ENCODE measurements around the gene CNIH3.
"Not testable (repeated sequence)": the region's sequence is repeated elsewhere in the genome, so short reads cannot be mapped to it uniquely, and the experiment has no call there.

Gene CNIH3

DNA sequence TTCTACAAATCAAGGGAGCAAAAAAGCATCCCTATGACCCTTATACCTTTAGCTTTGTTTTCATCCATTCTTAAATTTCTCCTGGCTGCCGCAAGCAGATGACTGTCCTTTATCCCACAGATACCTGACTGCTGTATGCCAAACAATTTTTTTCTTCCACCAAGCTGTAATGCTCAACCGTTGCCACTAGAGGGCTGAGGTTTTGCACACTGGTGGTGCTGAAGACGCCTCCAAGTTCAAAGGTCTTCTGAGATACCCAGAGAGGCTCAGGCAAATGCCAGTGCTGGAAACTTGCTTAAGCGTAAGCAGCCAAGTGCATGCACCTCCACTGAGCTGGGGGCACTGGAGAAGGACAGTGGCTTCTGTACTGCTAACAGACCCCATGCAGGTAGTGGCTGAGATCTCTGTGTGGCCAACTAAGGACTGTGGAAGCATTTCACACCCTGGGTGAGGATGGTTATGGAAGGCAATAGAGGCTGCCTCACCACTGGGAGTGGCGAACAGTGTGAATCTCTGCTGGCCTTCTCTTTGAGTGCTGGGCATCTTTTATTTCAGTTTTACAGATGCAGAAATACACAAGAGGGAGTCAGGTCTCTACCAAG, 28.5 kb downstream of the CNIH3 start:
- peak; percentile 75 for DNase-seq

DNA sequence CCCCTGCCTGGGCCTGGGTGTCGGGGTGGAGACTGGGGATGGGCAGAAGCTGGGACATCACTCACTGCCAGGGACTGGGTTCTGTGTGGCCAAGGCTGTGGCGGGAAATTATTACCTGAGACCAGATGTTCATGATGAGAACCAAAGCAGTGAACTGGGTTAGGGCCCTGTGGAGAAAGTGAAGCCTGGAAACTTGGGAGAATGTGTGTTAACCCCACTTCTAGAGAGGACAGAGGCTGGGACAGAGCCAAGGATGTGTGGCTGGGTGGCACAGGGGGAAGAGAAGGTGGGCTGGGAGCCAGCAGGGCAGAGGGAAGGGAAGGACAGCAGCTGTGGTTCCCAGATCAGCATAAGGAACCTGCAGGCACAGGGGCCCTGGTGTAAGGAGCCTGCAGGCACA, 31.3 kb downstream of the CNIH3 start:
- DNase-seq, result no peak

DNA sequence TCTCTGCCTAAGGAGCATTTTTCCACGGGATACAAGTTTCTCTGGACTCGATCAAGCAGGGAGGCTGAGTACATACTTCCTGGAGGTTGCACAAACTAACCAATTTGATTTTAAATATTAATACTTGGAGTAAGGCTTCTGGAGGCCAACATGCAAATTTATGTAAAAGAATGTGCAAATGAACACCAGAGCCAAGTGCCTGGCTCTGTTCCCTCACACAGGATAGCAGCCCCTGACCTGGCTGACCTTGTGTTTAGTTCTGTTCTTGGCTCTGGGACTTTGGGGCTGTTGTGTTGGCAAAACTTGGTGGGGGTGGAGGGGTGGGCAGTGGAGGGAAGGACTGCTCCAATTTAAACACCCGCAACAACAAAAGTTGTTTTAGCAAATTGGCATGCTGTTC, 34.2 kb downstream of the CNIH3 start:
- no peak for DNase-seq

DNA sequence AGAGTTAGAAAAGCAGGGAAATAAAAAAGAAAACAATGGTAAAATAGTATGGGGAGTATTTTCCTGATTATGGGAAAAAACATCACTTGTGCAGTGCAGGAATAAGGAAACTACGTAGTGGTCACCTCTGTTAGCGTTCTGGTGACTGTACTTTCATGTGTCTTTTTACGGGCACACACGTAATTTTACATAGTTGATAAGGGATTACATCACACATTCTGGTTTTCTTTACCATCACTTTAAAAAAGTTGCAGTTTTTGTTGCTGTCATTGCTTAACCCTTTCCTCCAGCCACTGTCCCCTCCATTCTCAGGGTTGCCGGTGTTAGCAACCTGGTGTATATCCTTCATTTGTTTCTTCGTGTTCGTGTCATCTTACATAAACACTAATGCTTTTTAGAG, 35.1 kb downstream of the CNIH3 start:
- no peak for DNase-seq

DNA sequence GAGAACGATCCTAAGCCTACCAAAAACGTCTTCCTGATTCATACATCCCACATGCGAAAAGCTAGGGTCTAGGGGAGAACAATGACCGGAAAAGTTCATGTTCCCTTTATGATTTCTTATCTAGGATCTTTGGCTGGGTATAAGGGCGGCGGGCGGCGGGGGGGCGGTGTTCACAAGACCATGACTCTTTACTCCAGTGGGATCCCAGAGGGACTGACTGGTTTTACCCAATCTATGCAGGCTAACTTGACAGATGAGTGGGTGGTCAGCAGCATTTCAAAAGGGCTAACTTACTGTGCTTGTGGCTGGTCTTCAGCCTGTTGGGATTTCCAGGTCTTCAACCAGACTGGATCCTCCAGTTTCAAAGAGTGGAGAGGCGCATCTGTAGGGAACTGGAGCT, 40.3 kb downstream of the CNIH3 start:
- DNase-seq, result no peak

DNA sequence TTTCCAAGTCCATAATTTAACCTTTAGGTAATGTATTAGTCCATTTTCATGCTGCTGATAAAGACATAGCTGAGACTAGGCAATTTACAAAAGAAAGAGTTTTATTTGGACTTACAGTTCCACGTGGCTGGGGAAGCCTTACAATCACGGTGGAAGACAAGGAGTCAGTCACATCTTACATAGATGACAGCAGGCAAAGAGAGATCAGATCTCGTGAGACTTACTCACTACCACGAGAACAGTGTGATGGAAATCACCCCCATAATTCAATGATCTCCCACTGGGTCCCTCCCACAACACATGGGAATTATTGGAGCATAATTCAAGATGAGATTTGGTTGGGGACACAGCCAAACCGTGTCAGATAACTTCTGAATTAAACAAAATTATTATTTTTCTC, 44.0 kb downstream of the CNIH3 start:
- DNase-seq, result no peak

DNA sequence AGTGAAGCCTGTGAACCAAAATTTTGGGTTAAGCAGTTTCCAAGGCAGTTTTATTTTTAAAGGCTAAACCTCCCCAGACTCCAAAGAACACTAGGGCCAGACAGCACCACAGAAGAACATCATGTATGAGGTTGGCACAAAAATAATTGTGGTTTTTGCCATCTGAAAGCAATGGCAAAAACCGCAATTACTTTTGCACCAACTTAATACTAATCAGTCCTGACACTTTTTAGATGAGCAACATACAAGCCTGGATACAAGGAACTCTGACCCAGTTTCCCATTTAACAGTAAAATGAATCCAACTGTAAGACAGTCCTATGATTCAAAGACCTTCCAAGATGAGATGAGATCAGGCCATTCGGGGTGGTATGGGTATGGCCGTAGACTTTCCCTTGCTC, 46.8 kb downstream of the CNIH3 start:
- no peak for DNase-seq

DNA sequence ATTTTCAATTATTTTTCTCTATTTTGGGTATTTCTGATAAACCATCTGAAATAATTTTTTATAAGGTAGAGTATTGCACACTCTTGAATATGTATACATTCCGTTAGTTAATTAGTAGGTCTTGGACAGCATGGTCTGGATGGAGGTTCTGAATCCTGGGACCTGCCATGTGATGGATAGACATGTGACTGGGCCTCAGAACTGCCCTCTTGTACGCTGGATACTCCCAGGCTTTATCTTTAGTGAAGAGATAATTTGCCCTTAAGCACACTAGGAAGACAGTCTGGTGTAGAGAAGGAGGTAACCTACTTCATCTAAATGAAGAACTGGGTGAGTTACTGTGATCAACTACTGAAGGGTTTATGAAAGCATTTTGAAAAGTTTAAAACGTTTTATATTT, 48.9 kb downstream of the CNIH3 start:
- no peak for DNase-seq

DNA sequence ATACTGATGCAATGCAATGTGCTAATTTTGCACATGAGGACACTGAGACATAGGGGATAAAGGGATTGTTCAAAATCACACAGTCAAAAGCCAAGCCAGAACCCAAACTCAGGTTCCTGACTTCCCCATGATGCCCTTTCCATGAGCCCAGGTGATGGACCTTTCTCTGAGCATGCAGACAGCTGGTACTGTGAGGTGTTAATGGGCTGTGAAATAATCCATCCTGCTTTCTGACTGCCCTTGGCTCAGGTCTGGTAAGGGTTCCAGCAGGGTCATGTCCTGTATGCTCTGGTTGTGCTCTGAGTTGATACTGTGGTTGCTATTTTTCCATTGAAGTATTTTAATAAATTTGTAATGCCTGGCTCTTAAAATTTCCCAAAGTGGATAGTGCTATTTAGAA, 50.0 kb downstream of the CNIH3 start:
- DNase-seq, result no peak

DNA sequence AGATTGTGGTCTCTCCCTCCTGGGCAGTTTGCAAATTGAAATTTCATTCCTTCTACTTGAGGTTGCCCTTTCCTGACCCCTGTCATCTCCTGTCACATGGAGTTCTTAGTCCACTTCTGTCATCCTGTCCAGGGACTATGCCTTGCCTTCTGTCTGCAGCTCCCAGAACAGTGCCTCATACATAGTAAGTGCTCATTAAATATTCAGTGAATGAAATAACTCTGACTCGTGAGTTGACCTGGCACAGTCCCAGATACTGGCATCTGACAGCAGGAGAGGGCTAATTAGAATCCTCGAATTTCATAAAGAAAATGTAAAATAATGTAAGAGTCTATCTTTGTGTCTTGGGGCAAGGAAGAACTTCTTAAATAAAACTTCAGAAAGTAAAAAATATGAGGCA, 50.8 kb downstream of the CNIH3 start:
- DNase-seq, result no peak

DNA sequence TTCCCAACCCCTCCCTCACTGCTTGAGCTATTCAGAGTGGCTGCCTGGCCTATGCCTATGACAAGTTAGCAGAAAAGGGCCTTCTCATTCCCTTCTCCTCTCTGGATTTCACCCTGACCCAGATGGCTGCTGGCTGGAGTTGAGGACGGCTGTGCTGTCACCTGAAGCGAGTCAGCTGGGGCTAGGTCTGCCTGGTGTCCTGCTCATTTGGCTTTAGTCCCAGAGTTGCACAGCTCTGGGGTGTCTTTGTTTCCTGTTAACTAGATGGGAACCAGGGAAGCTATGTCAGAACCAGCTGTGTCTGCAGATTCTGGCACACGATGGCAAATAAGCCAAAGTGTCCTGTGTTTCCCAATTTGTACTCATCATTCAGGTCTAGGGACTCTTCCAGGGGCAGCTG, 52.9 kb downstream of the CNIH3 start:
- DNase-seq, result no peak

DNA sequence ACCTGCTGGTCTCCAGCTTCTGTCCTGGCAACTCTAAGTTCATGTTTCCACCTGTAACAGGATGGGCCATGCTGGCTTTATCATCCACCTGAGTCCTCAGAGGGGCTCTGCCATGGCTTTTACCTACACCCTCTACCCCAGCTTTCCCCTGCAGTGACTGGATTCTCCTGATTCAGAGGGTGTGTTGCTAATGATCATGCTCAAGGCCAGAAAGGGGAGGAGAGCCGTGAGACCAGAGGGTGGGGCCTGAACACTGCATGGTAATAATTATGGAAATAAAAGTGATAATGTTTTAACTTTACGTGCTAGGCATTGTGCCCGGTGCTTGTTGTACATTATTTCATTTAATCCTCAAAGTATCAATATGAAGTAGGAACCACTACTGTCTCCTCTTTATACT, 53.3 kb downstream of the CNIH3 start:
- DNase-seq, result no peak

DNA sequence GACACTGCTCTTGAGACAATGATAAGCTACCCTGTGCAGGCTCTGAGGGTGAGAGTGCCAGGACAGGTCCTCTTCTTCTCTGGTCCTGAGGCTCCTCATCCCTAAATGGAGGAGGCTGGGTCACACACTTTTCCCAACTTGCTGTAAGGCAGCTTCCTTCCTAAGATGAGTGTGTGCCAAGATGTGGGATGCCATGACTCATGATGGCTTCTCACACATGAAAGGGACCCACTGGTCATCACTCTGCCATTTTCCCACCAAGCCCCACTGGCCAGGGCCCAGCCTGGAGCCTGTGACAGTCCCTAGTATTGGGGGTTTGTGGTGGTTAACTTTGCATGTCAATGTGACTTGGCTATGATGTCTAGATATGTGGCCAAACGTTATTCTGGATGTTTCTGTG, 54.4 kb downstream of the CNIH3 start:
- no peak for DNase-seq

DNA sequence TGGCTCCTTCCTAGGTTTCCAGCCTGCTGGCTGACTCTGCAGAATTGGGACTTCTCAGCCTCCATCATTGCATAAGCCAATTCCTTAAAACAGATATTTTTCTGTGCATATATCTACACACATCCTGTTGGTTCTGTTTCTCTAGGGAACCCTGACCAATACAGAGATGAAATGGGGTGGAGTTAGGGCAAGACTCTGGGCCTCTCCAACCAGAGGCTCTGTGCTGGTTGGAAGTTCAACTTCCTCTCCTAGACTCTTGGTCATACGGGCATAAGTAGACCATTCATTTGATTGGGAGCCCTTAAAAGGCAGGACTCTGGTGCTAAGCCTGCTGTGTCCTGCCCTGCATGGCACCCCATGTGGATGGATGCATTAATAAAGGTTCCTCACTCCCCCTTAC, 55.0 kb downstream of the CNIH3 start:
- DNase-seq, result no peak

DNA sequence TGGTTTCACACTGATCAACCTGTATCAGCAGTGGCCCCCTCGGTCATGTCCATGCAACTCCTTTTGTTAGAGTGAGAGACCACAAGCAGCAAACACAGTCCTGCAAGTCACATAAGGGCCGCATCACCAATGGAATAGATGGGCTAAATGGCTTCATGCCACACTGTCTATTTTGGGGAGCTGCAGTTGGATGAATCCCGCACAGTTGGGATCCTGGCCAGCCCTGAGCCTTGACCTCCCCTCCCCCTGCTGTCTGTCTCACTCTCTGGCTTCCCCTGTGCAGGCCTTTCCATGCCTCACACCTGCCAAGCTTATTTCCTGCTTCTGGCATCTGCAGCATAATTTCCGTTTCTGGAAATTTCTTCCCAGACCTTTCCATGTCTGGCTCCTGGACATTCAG, 57.0 kb downstream of the CNIH3 start:
- DNase-seq, result no peak

DNA sequence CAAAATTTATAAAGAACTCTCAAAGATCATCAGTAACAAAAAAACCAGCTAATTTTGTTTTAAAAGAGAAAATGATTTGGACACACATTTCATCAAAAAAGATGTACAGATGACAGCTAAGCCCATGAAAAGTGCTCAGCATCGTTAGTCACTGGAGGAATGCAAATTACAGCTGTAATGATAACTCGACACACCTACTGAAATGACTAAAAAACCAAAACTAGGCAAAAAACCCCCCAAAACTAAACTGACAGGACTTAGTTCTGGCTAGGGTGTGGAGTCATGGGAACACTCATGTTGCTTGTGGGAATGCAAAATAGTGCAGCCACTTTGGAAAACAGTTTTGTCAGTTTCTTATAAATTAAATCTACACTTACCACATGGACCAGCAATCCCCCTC, 59.5 kb downstream of the CNIH3 start:
- DNase-seq, result no peak

DNA sequence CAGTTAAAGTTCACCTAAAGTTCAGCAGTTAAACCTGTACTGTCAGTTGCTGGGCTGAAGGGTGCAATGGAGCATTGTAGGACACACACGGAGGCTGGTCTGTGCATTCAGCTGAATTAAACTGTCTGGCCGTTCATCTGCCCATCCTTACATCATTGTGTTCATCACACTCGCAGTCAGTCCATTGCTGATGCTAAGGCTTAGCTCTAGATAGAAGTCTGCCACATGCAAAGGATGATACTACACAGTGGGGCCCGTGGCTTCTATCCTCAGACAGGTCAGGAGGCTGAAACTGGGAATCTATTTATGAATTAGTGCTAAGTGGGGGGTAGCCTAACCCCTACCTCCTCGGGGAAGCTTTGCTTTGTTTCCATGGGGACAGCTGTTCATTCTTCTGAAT, 60.4 kb downstream of the CNIH3 start:
- no peak for DNase-seq

DNA sequence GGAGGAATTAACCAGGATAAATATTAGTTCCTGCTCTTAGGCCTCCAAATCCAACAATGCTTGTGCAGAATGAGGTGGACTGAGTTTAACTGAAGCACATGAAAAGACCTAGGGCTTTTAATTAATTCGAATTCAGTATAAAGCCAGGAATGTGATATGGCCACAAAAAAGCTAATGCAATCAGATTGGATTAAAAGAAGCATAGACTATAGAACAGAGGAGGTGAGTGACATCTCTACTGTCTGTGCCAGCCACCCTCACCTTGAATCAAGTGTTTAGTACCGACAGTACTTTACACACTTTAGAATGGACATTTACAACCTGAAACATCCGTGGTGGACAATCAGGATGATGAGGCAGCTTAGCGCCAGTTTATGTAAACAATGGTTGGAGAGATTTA, 62.1 kb downstream of the CNIH3 start:
- DNase-seq, result no peak

DNA sequence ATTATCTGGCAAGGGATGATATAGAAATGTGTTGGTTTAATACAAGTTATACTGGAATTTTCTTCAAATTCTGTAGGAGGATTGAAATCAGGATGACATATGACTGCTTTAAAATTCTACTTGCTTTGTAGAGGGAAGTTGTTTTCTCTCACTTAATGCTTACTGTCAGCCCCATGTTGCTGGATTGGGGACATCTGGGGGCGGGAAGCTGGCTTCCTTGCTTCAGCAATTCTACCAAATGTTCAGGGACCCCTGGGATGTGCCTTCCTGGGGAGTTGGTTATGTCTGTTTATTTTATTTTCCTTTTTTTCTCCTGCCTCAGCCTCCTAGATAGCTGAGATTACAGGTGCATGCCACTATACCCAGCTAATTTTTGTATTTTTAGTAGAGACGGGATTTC, 63.5 kb downstream of the CNIH3 start:
- no peak for DNase-seq

DNA sequence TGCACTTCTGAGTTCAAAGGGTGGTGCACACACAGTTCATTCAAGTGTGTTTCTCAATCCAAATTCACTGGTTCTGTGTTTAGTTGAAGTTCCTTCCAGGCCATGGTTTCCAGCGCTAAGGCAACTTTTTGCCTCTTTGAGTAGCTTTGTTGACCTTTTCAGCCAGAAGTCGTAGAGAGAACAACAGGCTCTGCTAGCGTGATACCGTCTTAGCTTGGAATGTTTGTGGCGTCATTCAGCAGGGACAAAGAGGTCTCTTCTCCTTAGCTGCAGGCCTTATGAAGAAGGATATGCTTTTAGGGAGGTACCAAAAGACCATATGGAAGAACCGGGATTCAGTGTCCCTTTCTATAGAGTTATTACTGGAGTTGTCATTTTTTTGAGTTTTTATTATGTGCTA, 65.7 kb downstream of the CNIH3 start:
- DNase-seq, result no peak

DNA sequence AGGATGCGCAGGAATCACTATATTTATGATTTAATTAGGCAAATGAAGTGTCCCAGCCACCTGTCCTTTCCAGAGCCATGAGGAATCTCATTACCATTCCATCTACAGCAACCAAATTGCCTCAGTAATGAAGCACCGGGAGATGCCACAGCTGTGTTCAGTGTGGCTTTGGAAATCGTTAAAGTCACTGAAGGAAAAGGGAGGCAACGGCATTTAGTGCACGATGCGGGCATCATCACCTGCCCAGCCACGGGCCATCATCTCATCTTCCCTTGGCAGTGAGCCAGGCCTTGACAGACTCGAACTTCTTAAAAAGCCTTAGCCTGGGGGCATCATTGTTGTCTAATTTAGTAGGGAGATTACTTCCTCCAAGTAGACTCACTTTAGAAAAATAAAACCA, 67.8 kb downstream of the CNIH3 start:
- no peak for DNase-seq

DNA sequence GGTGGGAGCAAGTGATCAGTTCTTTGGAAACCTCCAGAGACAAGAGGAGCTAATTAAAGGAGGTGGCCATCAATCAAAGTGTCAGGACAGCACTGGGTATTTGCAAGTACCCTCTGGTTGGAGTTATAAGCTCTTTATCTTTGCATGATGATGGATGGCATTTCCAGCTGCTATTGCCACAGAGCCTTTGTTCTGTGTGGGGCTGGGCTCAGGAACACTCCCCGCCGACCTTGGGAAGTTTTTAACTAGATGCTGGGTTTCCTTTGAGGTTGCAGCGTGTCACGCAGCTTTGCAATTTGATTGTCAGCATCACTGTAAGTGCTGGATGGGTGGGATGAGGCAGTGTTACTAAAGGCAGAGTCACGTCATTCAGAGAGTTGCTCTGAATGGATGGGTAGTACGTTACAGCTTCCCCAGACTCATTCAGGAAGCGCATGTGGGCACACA, 68.9 kb downstream of the CNIH3 start:
- DNase-seq, result no peak

DNA sequence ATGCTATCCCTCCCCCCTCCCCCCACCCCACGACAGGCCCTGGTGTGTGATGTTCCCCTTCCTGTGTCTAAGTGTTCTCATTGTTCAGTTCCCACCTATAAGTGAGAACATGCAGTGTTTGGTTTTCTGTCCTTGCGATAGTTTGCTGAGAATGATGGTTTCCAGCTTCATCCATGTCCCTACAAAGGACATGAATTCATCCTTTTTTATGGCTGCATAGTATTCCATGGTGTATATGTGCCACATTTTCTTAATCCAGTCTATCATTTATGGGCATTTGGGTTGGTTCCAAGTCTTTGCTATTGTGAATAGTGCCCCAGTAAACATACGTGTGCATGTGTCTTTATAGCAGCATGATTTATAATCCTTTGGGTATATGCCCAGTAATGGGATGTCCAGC, 70.0 kb downstream of the CNIH3 start:
- DNase-seq, result not testable (repeated sequence)

DNA sequence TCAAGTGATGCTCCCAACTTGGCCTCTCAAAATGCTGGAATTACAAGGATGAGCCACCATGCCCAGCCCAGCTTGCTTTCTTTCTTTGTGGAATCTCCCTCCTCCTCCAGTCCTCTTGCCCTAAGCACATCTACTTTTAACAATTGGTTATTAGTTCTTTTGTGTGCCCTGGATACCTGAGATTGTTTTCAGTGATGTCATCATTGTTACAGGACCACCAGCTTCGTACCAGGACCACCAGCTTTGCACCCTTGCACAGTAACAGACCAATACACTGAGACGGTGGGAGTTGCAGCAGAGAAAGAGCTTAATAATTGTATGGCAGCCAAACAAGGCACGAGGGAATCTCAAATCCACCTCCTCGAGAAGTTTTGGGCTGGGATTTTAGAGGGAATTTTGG, 71.3 kb downstream of the CNIH3 start:
- DNase-seq, result no peak

DNA sequence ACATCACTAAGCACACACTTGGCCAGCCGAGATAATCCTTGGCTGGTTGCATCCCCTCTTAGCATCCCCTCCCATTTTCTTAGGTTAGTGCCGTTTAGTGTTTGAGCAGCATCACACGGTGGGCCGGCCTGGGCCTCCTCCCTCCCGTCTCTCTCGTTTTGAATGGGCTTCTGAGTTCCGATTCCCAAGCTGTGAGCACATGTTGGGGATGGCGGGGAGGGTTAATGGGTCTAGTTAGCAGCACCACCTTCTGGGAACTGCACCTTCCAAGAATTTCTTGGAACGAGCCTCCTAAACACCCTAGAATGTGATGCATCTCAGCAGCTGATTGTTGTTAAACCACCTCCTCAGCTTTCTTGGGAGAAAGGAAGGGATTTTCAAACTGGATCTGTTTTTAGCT, 73.3 kb downstream of the CNIH3 start:
- DNase-seq, result no peak

DNA sequence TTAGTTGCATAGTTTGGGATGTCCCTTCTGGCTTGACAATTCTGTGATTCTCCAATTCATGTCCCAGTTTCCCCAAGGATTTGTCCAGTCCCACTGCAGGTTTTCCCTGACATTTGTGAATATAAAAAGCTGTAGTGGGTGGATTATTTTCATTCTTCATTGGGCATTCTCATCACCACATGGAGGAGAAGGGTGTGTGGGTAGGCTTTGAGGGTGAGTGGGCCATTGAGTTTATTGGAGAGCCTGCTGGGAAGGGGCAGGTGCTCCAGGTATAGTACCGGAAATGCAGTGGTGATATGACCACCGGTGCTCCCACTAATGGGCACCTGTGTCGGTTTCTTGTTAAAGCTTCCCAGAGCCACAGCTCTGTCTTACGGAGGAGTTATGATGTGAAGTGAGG, 74.5 kb downstream of the CNIH3 start:
- no peak for DNase-seq

Measured in DMS53 (cell line).